DND-41 (cell line): ENCODE data around the gene WNT3A.

Experiments used
- ATAC-seq: fragments of 200-7000 bp; cut with Tn5 transposase; 3 replicates; pipeline ENCODE4 v1.9.1; 2021; ENCODE audit warnings: low read depth; ENCODE audit not compliant: insufficient read depth
- DNase-seq: peaks from one replicate; pipeline ENCODE4 v3.0.0-alpha.2; 2020
- H2AFZ ChIP-seq: 2 replicates; pipeline ENCODE4 v1.6.0; 2012; ENCODE audit warnings: low read depth, low read length
- H3K27ac ChIP-seq: 2 replicates; pipeline ENCODE4 v1.5.1; 2012; ENCODE audit warnings: low read length, inconsistent platforms
- H3K27me3 ChIP-seq: fragments of 200-600 bp; sonication (generic); 2 replicates; pipeline ENCODE4 v1.6.0; 2012; ENCODE audit warnings: low read length, mild to moderate bottlenecking, inconsistent platforms; ENCODE audit not compliant: insufficient read depth, poor library complexity
- H3K36me3 ChIP-seq: 2 replicates; pipeline ENCODE4 v1.5.1; 2012; ENCODE audit warnings: low read length, inconsistent platforms; ENCODE audit not compliant: insufficient read depth
- H3K4me1 ChIP-seq: 2 replicates; pipeline ENCODE4 v1.5.1; 2012; ENCODE audit warnings: mild to moderate bottlenecking, low read length; ENCODE audit not compliant: insufficient read depth
- H3K4me2 ChIP-seq: 2 replicates; pipeline ENCODE4 v1.6.0; 2012; ENCODE audit warnings: mild to moderate bottlenecking, moderate library complexity, low read length, inconsistent platforms; ENCODE audit not compliant: insufficient read depth
- H3K4me3 ChIP-seq, 2 experiments: fragments of 200-600 bp in 1 of 2; shearing (Covaris generic) in 1 of 2; 2 replicates each; pipeline ENCODE4 v1.5.1; 2012 to 2016; ENCODE audit warnings: inconsistent platforms in 2 of 2, low read length in 2 of 2, mild to moderate bottlenecking in 2 of 2, low read depth in 1 of 2, moderate library complexity in 1 of 2
- H3K79me2 ChIP-seq: 2 replicates; pipeline ENCODE4 v1.6.0; 2012; ENCODE audit warnings: low read length, inconsistent platforms; ENCODE audit not compliant: insufficient read depth
- H3K9ac ChIP-seq: 2 replicates; pipeline ENCODE4 v1.6.0; 2012; ENCODE audit warnings: low read depth, mild to moderate bottlenecking, inconsistent platforms, low read length, moderate library complexity
- H3K9me3 ChIP-seq: 2 replicates; pipeline ENCODE4 v1.5.1; 2012; ENCODE audit warnings: low read length, moderate library complexity, mild to moderate bottlenecking, inconsistent platforms; ENCODE audit not compliant: insufficient read depth, severe bottlenecking
- H4K20me1 ChIP-seq: 2 replicates; pipeline ENCODE4 v1.6.0; 2012; ENCODE audit warnings: low read length; ENCODE audit not compliant: insufficient read depth
- EZH2 ChIP-seq: IDR thresholded peaks from 3 replicates; pipeline ENCODE4 v1.6.1; 2012; ENCODE audit warnings: borderline replicate concordance, low read depth, mild to moderate bottlenecking, moderate library complexity, low read length, inconsistent platforms; ENCODE audit not compliant: severe bottlenecking
- TF ChIP-seq, protein P1 (sequence below): IDR thresholded peaks from 2 replicates; pipeline ENCODE4 v1.5.1; 2012; ENCODE audit warnings: borderline replicate concordance, low read length, moderate library complexity, mild to moderate bottlenecking; ENCODE audit not compliant: poor library complexity, severe bottlenecking; ENCODE audit errors: extremely low read depth

WNT3A gene

DNA sequence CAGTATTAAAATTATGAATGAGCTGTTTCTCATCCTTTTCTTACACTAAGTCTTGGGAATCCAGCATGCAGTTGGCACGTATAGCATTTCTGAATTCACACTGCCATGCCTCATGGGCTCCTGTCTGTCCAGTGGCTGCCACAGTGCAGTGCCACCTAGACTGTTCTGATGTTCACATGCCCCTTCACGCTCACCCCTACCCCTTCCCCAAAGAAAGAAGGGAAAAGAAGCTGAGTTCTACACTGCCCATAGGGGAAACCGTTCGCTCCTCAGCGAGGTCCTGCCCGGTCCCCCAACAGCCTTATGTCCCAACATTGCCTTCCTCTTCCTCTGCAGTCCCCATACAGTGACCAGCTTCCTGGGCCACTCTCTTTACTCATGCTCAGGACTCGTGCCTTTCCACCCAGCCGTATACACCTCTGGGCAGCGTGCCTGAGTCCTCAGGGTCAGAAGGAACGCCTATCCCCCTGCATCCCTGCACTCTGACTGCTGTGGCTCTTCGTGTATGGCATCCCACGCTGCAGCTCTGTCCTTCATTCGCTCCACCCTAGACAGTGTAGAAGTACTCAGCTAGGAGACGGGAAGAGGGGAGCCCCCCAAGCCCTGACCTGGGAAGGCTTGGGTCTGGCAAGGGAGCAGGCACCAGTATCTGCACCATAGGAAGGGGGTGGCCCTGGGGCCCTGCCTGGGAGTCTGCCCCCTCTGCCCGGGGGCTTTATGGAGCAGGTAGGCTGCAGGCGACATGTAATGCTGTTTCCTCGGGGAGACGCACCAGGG lies 51.6 kb downstream of the WNT3A start:
- Histone ChIP-seq H3K27ac (no peak overlapping the region), H3K9ac (no peak overlapping the region), H3K27me3 (peaks cover 3% of the 10 kb centered on the region), H3K79me2 (no peaks in the 10 kb centered on the region), H3K4me3 (no peak overlapping the region), H2AFZ (no peak overlapping the region), H4K20me1 (no peaks in the 10 kb centered on the region), H3K4me1 (no peaks in the 10 kb centered on the region), H3K9me3 (no peaks in the 10 kb centered on the region), H3K36me3 (no peaks in the 10 kb centered on the region), H3K4me2 (no peak overlapping the region)
- no peak for TF ChIP-seq EZH2
- TF ChIP-seq, protein P1, sequence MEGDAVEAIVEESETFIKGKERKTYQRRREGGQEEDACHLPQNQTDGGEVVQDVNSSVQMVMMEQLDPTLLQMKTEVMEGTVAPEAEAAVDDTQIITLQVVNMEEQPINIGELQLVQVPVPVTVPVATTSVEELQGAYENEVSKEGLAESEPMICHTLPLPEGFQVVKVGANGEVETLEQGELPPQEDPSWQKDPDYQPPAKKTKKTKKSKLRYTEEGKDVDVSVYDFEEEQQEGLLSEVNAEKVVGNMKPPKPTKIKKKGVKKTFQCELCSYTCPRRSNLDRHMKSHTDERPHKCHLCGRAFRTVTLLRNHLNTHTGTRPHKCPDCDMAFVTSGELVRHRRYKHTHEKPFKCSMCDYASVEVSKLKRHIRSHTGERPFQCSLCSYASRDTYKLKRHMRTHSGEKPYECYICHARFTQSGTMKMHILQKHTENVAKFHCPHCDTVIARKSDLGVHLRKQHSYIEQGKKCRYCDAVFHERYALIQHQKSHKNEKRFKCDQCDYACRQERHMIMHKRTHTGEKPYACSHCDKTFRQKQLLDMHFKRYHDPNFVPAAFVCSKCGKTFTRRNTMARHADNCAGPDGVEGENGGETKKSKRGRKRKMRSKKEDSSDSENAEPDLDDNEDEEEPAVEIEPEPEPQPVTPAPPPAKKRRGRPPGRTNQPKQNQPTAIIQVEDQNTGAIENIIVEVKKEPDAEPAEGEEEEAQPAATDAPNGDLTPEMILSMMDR, result no peak
- no peak for DNase-seq
- ATAC-seq, result no peak

- Histone ChIP-seq H2AFZ (no peak overlapping the region), H3K4me3 (no peak overlapping the region), H3K4me2 (no peak overlapping the region), H3K27ac (no peak overlapping the region), H3K27me3 (peaks cover 3% of the 10 kb centered on the region), H3K36me3 (no peaks in the 10 kb centered on the region), H3K9ac (no peak overlapping the region), H3K4me1 (no peaks in the 10 kb centered on the region), H3K79me2 (no peaks in the 10 kb centered on the region), H3K9me3 (no peaks in the 10 kb centered on the region), H4K20me1 (no peaks in the 10 kb centered on the region)
- TF ChIP-seq EZH2, result no peak
- TF ChIP-seq, protein P1, result no peak
- DNase-seq (no peak), ATAC-seq (no peak)
These were observed 52.3 kb downstream of the WNT3A start for GRCh38 chr1:228058949-228059633.

DNA sequence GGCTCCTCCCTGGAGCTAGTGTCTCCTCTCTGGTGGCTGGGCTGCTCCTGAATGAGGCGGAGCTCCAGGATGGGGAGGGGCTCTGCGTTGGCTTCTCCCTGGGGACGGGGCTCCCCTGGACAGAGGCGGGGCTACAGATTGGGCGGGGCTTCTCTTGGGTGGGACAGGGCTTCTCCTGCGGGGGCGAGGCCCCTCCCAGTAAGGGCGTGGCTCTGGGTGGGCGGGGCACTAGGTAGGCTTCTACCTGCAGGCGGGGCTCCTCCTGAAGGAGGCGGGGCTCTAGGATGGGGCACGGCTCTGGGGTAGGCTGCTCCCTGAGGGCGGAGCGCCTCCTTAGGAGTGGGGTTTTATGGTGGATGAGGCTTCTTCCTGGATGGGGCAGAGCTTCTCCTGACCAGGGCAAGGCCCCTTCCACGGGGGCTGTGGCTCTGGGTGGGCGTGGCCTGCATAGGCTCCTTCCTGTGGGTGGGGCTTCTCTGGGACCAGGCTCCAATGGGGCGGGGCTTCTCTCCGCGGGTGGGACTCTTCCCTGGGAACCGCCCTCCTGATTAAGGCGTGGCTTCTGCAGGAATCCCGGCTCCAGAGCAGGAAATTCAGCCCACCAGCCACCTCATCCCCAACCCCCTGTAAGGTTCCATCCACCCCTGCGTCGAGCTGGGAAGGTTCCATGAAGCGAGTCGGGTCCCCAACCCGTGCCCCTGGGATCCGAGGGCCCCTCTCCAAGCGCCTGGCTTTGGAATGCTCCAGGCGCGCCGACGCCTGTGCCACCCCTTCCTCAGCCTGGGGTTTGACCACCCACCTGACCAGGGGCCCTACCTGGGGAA lies 53.0 kb downstream of the WNT3A start:
- ATAC-seq (peak; percentile 23; the same call in 1 of the 3 replicates), DNase-seq (no peak)
- Histone ChIP-seq H3K4me3 (no peak overlapping the region), H2AFZ (no peak overlapping the region), H4K20me1 (no peaks in the 10 kb centered on the region), H3K9me3 (no peaks in the 10 kb centered on the region), H3K9ac (no peak overlapping the region), H3K36me3 (no peaks in the 10 kb centered on the region), H3K79me2 (no peaks in the 10 kb centered on the region), H3K27ac (no peak overlapping the region), H3K27me3 (peaks cover 3% of the 10 kb centered on the region), H3K4me2 (no peak overlapping the region), H3K4me1 (no peaks in the 10 kb centered on the region)
- TF ChIP-seq, protein P1, result no peak
- no peak for TF ChIP-seq EZH2
